Activated CD4-positive, CD25-positive, alpha-beta regulatory T cell (primary cell): ENCODE results near the gene FOXK1.

ENCODE experiments used
- DNase-seq, 4 experiments: peaks; one replicate each; lab custom pipeline; 2025; lab: John Stamatoyannopoulos, UW

FOXK1 gene

GRCh38 chr7:4819560-4820404 is 137.7 kb downstream of the FOXK1 start:
- DNase-seq = no peak

- no peak for DNase-seq
These were observed 138.4 kb downstream of the FOXK1 start for GRCh38 chr7:4820405-4820966.
